ENCODE measurements around the gene HIF1A.

The HIF1A gene

GRCh38 chr14:61768240-61768639 is 72.9 kb downstream of the HIF1A start:
- in situ Hi-C loops (cut with MboI; ENCODE audit: low sequenced_read_pairs, unreplicated experiment), result no loop called here
- TF ChIP-seq, protein P1, sequence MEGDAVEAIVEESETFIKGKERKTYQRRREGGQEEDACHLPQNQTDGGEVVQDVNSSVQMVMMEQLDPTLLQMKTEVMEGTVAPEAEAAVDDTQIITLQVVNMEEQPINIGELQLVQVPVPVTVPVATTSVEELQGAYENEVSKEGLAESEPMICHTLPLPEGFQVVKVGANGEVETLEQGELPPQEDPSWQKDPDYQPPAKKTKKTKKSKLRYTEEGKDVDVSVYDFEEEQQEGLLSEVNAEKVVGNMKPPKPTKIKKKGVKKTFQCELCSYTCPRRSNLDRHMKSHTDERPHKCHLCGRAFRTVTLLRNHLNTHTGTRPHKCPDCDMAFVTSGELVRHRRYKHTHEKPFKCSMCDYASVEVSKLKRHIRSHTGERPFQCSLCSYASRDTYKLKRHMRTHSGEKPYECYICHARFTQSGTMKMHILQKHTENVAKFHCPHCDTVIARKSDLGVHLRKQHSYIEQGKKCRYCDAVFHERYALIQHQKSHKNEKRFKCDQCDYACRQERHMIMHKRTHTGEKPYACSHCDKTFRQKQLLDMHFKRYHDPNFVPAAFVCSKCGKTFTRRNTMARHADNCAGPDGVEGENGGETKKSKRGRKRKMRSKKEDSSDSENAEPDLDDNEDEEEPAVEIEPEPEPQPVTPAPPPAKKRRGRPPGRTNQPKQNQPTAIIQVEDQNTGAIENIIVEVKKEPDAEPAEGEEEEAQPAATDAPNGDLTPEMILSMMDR (IDR thresholded peaks at IDR 0.05; ENCODE audit: borderline replicate concordance, control extremely low read depth, extremely low read depth, insufficient read depth, missing control alignments), result no peak
- no peak for DNase-seq (ENCODE audit: low spot score)

GRCh38 chr14:61769893-61770292 is 74.6 kb downstream of the HIF1A start:
- in situ Hi-C loops (cut with MboI; ENCODE audit: low sequenced_read_pairs, unreplicated experiment), result no loop called here
- TF ChIP-seq, protein P1 (IDR thresholded peaks at IDR 0.05; ENCODE audit: borderline replicate concordance, control extremely low read depth, extremely low read depth, insufficient read depth, missing control alignments), result no peak
- no peak for DNase-seq (ENCODE audit: low spot score)

- in situ Hi-C loops (cut with MboI; ENCODE audit: low sequenced_read_pairs, unreplicated experiment), result no loop called here
- DNase-seq (ENCODE audit: low spot score), result no peak
- TF ChIP-seq, protein P1 (IDR thresholded peaks at IDR 0.05; ENCODE audit: borderline replicate concordance, control extremely low read depth, extremely low read depth, insufficient read depth, missing control alignments), result no peak
Observed at GRCh38 chr14:61774861-61775260, 79.5 kb downstream of the HIF1A start.

DNA sequence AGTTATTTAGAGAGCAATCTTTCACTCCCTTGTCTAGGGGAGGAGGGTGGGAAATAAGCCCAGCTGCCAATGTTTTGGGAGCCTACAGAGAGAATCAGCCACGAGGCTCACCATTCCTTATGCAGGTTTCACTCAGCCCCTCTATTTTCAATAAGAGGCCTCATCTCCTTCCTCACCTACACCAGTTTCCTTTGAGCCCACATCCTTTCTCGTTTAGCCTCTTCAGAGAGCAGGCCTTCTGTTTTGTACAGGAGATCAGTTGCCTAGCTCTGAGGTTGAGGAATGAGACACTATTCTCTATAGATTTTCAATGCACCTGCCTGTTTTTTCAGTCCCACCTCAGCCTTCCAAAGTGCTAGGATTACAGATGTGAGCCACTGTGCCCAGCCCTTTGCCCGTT is 84.8 kb downstream of the HIF1A start:
- DNase-seq (ENCODE audit: low spot score), result peak; percentile 32
- in situ Hi-C loops (cut with MboI; ENCODE audit: low sequenced_read_pairs, unreplicated experiment), result no loop called here
- TF ChIP-seq, protein P1 (IDR thresholded peaks at IDR 0.05; ENCODE audit: borderline replicate concordance, control extremely low read depth, extremely low read depth, insufficient read depth, missing control alignments), result no peak

DNA sequence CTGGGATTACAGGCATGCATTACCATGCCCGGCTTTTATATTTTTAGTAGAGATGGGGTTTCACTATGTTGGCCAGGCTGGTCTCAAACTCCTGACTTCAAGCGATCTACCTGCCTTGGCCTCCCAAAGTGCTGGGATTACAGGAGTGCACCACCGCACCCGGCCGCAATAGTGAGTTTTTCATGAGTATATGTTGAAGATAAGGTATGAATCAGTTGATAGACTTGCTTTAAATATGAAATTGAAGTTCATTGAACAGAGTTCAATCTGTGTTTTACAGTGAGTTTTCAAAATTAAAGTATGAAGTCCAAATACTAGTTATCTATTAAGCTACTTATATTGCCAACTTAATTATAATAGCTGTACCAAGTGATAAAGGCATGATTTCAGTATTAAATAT is 102.0 kb downstream of the HIF1A start:
- TF ChIP-seq, protein P1 (IDR thresholded peaks at IDR 0.05; ENCODE audit: borderline replicate concordance, control extremely low read depth, extremely low read depth, insufficient read depth, missing control alignments), result no peak
- no peak for DNase-seq (ENCODE audit: low spot score)
- in situ Hi-C loops (cut with MboI; ENCODE audit: low sequenced_read_pairs, unreplicated experiment), result no loop called here

Data from GM13976 (cell line).